HCT116 (cell line): ENCODE measurements around the gene FLOT1. TPM values are rescaled to one million over a fixed set of nuclear protein-coding genes. Genes with fewer than 3 reads are reported as not detected.

ENCODE experiments used
- ATAC-seq: fragments of 200-7000 bp; cut with Tn5 transposase; 2 replicates; pipeline ENCODE4 v1.9.1; 2020; ENCODE audit warnings: mild to moderate bottlenecking, moderate library complexity
- BruUV-seq: library from RNA; stranded (reverse); fragments of 400-500 nt; replicated peaks from 2 replicates; lab custom pipeline; 2021; lab: Mats Ljungman, UMichigan
- CTCF ChIA-PET: fragments of 300-600 bp; sonication (Branson Sonifier 250); formaldehyde crosslinking; loops from one replicate; lab custom pipeline; 2021; ENCODE audit warnings: antibody characterized with exemption; lab: Charles Lee
- POLR2A ChIA-PET: fragments of 300-600, 350-600 bp; sonication (Branson Sonifier 250); formaldehyde crosslinking; loops from one replicate; lab custom pipeline; 2021; ENCODE audit warnings: antibody characterized with exemption; lab: Charles Lee
- RAD21 ChIA-PET, 2 experiments: fragments of 300-600 bp; sonication (Branson Sonifier 250); formaldehyde crosslinking; loops; one replicate each; lab custom pipeline; 2023; ENCODE audit warnings: low total read pairs in 2 of 2; ENCODE audit not compliant: uncharacterized antibody in 2 of 2, unreplicated experiment in 2 of 2, low non-redundant PET in 1 of 2; lab: Charles Lee
- DNase-seq: peaks from one replicate; pipeline ENCODE4 v3.0.0-alpha.2; 2010; ENCODE audit warnings: low read depth, low spot score
- H2AFZ ChIP-seq: fragments of 200-600 bp; shearing (Covaris generic), sonication (generic); 2 replicates; pipeline ENCODE4 v1.6.1; 2017; ENCODE audit warnings: low read depth, mixed run types, mixed read lengths, antibody characterized with exemption, low read length; ENCODE audit not compliant: poor library complexity, severe bottlenecking
- H3K27ac ChIP-seq: 2 replicates; pipeline ENCODE4 v1.5.1; 2012; ENCODE audit warnings: low read depth, low read length
- H3K27me3 ChIP-seq: fragments of 200-600 bp; sonication (generic); 2 replicates; pipeline ENCODE4 v1.6.1; 2016; ENCODE audit warnings: mixed run types, low read length, mixed read lengths; ENCODE audit not compliant: insufficient read depth
- H3K36me3 ChIP-seq, 2 experiments: fragments of 200-500 bp in 1 of 2; fragments of 200-600 bp in 1 of 2; sonication (Bioruptor generic) in 1 of 2; sonication (generic) in 1 of 2; 2 replicates each; pipeline versions ENCODE4 v1.5.1 to v1.6.1; 2014 to 2016; ENCODE audit warnings: low read length in 2 of 2, inconsistent platforms in 1 of 2, mixed read lengths in 1 of 2, mixed run types in 1 of 2; ENCODE audit not compliant: insufficient read depth in 2 of 2, control insufficient read depth in 1 of 2
- H3K4me1 ChIP-seq, 2 experiments: fragments of 200-600 bp in 1 of 2; sonication (generic) in 1 of 2; 2 replicates each; pipeline versions ENCODE4 v1.5.1 to v1.6.1; 2012 to 2017; ENCODE audit warnings: low read length in 2 of 2, inconsistent platforms in 1 of 2, mild to moderate bottlenecking in 1 of 2, mixed read lengths in 1 of 2, mixed run types in 1 of 2, moderate library complexity in 1 of 2; ENCODE audit not compliant: insufficient read depth in 2 of 2, control insufficient read depth in 1 of 2
- H3K4me2 ChIP-seq: fragments of 200-600 bp; sonication (generic); 2 replicates; pipeline ENCODE4 v1.6.1; 2017; ENCODE audit warnings: mixed run types, low read length, mixed read lengths
- H3K4me3 ChIP-seq, 2 experiments: fragments of 200-600 bp in 1 of 2; sonication (generic) in 1 of 2; replicated peaks in 1 of 2; 2 replicates each; pipeline ENCODE4 v1.5.1; 2011 to 2016; ENCODE audit warnings: low read length in 2 of 2, control low read depth in 1 of 2, low read depth in 1 of 2, mild to moderate bottlenecking in 1 of 2, mixed read lengths in 1 of 2, mixed run types in 1 of 2
- H3K79me2 ChIP-seq: fragments of 200-600 bp; sonication (generic); 2 replicates; pipeline ENCODE4 v1.6.1; 2017; ENCODE audit warnings: mild to moderate bottlenecking, mixed run types, low read length, moderate library complexity, mixed read lengths; ENCODE audit not compliant: insufficient read depth
- H3K9ac ChIP-seq: fragments of 200-600 bp; sonication (generic); 2 replicates; pipeline ENCODE4 v1.6.1; 2016; ENCODE audit warnings: low read length, mixed read lengths
- H3K9me2 ChIP-seq: fragments of 200-600 bp; sonication (generic), shearing (Covaris generic); 2 replicates; pipeline ENCODE4 v1.6.1; 2017; ENCODE audit warnings: mixed run types, mild to moderate bottlenecking, moderate library complexity; ENCODE audit not compliant: insufficient read depth
- H3K9me3 ChIP-seq, 2 experiments: fragments of 200-500 bp in 1 of 2; fragments of 200-600 bp in 1 of 2; sonication (Bioruptor generic) in 1 of 2; sonication (generic) in 1 of 2; 2 replicates each; pipeline ENCODE4 v1.6.1; 2014 to 2017; ENCODE audit warnings: low read length in 2 of 2, mixed read lengths in 2 of 2, inconsistent platforms in 1 of 2, low read depth in 1 of 2, mild to moderate bottlenecking in 1 of 2, mixed run types in 1 of 2, moderate library complexity in 1 of 2; ENCODE audit not compliant: control insufficient read depth in 1 of 2, insufficient read depth in 1 of 2
- H4K20me1 ChIP-seq: fragments of 200-600 bp; sonication (generic), shearing (Covaris generic); 2 replicates; pipeline ENCODE4 v1.6.1; 2017; ENCODE audit warnings: mixed run types, mild to moderate bottlenecking, moderate library complexity; ENCODE audit not compliant: insufficient read depth
- CBX3 ChIP-seq: IDR thresholded peaks from 2 replicates; pipeline ENCODE4 v1.6.1; 2012; ENCODE audit warnings: low read depth
- CEBPB ChIP-seq: IDR thresholded peaks from 2 replicates; pipeline ENCODE4 v1.6.1; 2012; ENCODE audit warnings: low read depth
- EGR1 ChIP-seq: IDR thresholded peaks from 2 replicates; pipeline ENCODE4 v1.6.1; 2012; ENCODE audit warnings: low read depth
- ELF1 ChIP-seq: IDR thresholded peaks from 2 replicates; pipeline ENCODE4 v1.6.1; 2012; ENCODE audit warnings: low read depth, borderline replicate concordance
- EZH2phosphoT487 ChIP-seq: fragments of 200-600 bp; IDR thresholded peaks from 2 replicates; pipeline ENCODE4 v1.6.1; 2018; ENCODE audit warnings: antibody characterized with exemption, borderline replicate concordance
- JUND ChIP-seq: IDR thresholded peaks from 2 replicates; pipeline ENCODE4 v1.6.1; 2012
- POLR2AphosphoS5 ChIP-seq: IDR thresholded peaks from 2 replicates; pipeline ENCODE4 v1.6.1; 2011; ENCODE audit warnings: mild to moderate bottlenecking, low read depth, low read length, moderate library complexity
- TCF7L2 ChIP-seq: IDR thresholded peaks from 2 replicates; pipeline ENCODE4 v1.7.0; 2011; ENCODE audit warnings: borderline replicate concordance, inconsistent platforms; ENCODE audit not compliant: insufficient read depth, insufficient read length; ENCODE audit errors: extremely low read depth
- YY1 ChIP-seq: IDR thresholded peaks from 2 replicates; pipeline ENCODE4 v1.6.1; 2011; ENCODE audit warnings: low read length, low read depth, moderate library complexity, mild to moderate bottlenecking; ENCODE audit not compliant: insufficient replicate concordance; ENCODE audit errors: extremely low read depth
- intact Hi-C: fragments of 100-400 bp; cut with micrococcal nuclease; formaldehyde crosslinking; loops from 2 replicates; pipeline ENCODE4 v1.10.0; 2022
- total RNA-seq: library from RNA; stranded (reverse); gene quantifications from one replicate; pipeline ENCODE4 v1.2.1, GENCODE V29; 2021; ENCODE audit not compliant: unreplicated experiment
- TF ChIP-seq, protein P1 (sequence below): IDR thresholded peaks from 2 replicates; pipeline ENCODE4 v1.6.1; 2011; ENCODE audit warnings: mild to moderate bottlenecking, low read length, moderate library complexity; ENCODE audit not compliant: insufficient replicate concordance; ENCODE audit errors: extremely low read depth

FLOT1 gene
- total RNA-seq, 1 experiment from 2014 or later = 117 TPM

DNA sequence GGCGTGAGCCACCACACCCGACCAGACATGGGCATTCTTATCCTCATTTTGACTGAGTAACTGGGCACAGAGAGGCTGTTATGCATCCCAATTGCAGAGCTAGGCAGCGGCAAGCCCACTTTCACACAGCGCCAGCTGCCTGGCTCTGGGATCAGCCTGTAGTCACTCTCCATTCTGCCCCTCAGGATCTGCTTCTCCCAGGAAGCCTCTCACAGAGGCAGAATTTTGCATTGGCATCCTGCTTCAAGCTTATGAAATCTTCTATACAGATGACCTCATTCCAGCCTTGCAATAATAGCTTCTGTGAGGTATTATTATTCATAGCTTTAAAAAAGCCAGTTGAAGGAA lies 38.9 kb upstream of the FLOT1 start:
- no peaks in the 10 kb centered on the region for H3K79me2 ChIP-seq
- H3K36me3 ChIP-seq = no peaks in the 10 kb centered on the region
- ATAC-seq = peak; percentile 1; the same call in 1 of the 2 replicates
- no peaks in the 10 kb centered on the region for H3K9me2 ChIP-seq
- peak overlapping the region; percentile 78 for H3K9ac ChIP-seq
- H3K4me2 ChIP-seq = peak overlapping the region; percentile 84
- no peak overlapping the region for H2AFZ ChIP-seq
- intact Hi-C loops = loop anchor here (1.0 kb wide), 1 partner anchor 12 kb away; no protein-coding TSS in a partner anchor
- H3K4me3 ChIP-seq = peak overlapping the region; percentile 4 to 48; a peak in 3 of 4 replicates
- ChIA-PET CTCF (no interaction called here), POLR2A (interaction anchor here (0.6 to 14.9 kb wide), 17 partner anchors 10 to 94 kb away, joined by 3 to 137 read pairs (median 9); partner anchors contain the start of genes FLOT1 and IER3), RAD21 (interaction anchor here in 1 of 2 experiments (1.1 kb wide), 1 partner anchor 29 kb away, joined by 4 read pairs; no protein-coding TSS in a partner anchor)
- H4K20me1 ChIP-seq = no peaks in the 10 kb centered on the region
- H3K27ac ChIP-seq = peak overlapping the region; percentile 92
- no peak for TF ChIP-seq CBX3
- TF ChIP-seq JUND = no peak
- TF ChIP-seq TCF7L2 = no peak
- no peak for TF ChIP-seq EGR1
- no peak for TF ChIP-seq YY1
- no peak for TF ChIP-seq EZH2phosphoT487
- no peak for TF ChIP-seq ELF1
- TF ChIP-seq POLR2AphosphoS5 = no peak
- TF ChIP-seq, protein P1, sequence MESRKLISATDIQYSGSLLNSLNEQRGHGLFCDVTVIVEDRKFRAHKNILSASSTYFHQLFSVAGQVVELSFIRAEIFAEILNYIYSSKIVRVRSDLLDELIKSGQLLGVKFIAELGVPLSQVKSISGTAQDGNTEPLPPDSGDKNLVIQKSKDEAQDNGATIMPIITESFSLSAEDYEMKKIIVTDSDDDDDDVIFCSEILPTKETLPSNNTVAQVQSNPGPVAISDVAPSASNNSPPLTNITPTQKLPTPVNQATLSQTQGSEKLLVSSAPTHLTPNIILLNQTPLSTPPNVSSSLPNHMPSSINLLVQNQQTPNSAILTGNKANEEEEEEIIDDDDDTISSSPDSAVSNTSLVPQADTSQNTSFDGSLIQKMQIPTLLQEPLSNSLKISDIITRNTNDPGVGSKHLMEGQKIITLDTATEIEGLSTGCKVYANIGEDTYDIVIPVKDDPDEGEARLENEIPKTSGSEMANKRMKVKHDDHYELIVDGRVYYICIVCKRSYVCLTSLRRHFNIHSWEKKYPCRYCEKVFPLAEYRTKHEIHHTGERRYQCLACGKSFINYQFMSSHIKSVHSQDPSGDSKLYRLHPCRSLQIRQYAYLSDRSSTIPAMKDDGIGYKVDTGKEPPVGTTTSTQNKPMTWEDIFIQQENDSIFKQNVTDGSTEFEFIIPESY = no peak
- no peak for TF ChIP-seq CEBPB
- no peak for DNase-seq
- TSS peak; percentile 82 for BruUV-seq
- peaks cover 84 to 99% of the 10 kb centered on the region in 2 experiments for H3K4me1 ChIP-seq
- H3K9me3 ChIP-seq = no peaks in the 10 kb centered on the region
- no peaks in the 10 kb centered on the region for H3K27me3 ChIP-seq
